Prostate gland (tissue), 2 donors: Measurements from ENCODE around the gene MAT2B.

Experiments used
- POLR2A ChIP-seq: fragments of 450-650 bp; IDR thresholded peaks from one replicate; pipeline ENCODE4 v1.6.1; 2016; ENCODE audit warnings: antibody characterized with exemption, mild to moderate bottlenecking
- POLR2AphosphoS5 ChIP-seq: sonication (generic); formaldehyde crosslinking; IDR thresholded peaks from one replicate; pipeline ENCODE4 v1.6.1; 2017; ENCODE audit warnings: antibody characterized with exemption
- TF ChIP-seq, protein P1 (sequence below), 4 experiments: fragments of 200-600 bp in 2 of 4; fragments of 450-650 bp in 2 of 4; sonication (generic) in 2 of 4; IDR thresholded peaks; 1 replicate in 3 of 4; 2 replicates in 1 of 4; pipeline ENCODE4 v1.5.1; 2016 to 2019; ENCODE audit warnings: antibody characterized with exemption in 4 of 4, mild to moderate bottlenecking in 2 of 4, moderate library complexity in 2 of 4

DNA sequence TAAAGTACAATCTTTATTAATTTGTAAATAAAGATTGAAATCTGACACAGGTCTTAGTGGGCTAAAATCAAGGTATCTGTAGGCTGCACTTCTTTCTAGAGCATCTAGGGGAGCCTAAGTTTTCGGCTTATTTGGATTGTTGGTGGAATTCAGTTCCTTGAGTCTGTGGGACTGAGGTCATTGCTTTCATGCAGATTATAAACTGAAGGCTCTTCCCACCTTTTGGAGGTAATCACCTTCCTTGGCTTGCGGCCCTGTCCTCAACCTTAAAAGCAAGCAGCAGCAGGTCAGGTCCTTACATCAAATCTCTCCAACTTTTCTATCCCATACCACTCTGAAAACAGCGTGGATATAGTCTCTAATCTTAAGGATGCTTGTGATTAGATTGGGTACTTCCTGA is 25.9 kb downstream of the MAT2B start:
- TF ChIP-seq, protein P1, sequence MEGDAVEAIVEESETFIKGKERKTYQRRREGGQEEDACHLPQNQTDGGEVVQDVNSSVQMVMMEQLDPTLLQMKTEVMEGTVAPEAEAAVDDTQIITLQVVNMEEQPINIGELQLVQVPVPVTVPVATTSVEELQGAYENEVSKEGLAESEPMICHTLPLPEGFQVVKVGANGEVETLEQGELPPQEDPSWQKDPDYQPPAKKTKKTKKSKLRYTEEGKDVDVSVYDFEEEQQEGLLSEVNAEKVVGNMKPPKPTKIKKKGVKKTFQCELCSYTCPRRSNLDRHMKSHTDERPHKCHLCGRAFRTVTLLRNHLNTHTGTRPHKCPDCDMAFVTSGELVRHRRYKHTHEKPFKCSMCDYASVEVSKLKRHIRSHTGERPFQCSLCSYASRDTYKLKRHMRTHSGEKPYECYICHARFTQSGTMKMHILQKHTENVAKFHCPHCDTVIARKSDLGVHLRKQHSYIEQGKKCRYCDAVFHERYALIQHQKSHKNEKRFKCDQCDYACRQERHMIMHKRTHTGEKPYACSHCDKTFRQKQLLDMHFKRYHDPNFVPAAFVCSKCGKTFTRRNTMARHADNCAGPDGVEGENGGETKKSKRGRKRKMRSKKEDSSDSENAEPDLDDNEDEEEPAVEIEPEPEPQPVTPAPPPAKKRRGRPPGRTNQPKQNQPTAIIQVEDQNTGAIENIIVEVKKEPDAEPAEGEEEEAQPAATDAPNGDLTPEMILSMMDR (IDR thresholded peaks at IDR 0.05), result no peak
- TF ChIP-seq POLR2AphosphoS5, result no peak
- TF ChIP-seq POLR2A, result no peak
